ENCODE measurements around the gene C2CD4C. TPM values are rescaled to one million over a fixed set of nuclear protein-coding genes. Genes with fewer than 3 reads are reported as not detected.
"Not testable (repeated sequence)": the region's sequence is repeated elsewhere in the genome, so short reads cannot be mapped to it uniquely, and the experiment has no call there.

The C2CD4C gene
- total RNA-seq, 1 donor from 2014 or later: 7.8 TPM

GRCh38 chr19:389255-389934 is 19.6 kb downstream of the C2CD4C start:
- no peak overlapping the region for H3K27ac Mint-ChIP-seq
- DNase-seq (ENCODE audit: low spot score in 2 of 2, unreplicated experiment in 2 of 2): peak in 1 of 2 experiments; percentile 22
- H3K4me3 Mint-ChIP-seq: no peak overlapping the region
- H3K4me1 Mint-ChIP-seq: peaks cover 6% of the 10 kb centered on the region
- H3K9me3 Mint-ChIP-seq: peaks cover 8% of the 10 kb centered on the region
- peaks cover 6% of the 10 kb centered on the region for H3K27me3 Mint-ChIP-seq (ENCODE audit: low read depth)
- H3K36me3 Mint-ChIP-seq: no peaks in the 10 kb centered on the region
- no peak for TF ChIP-seq CTCF (IDR thresholded peaks at IDR 0.05; ENCODE audit: unreplicated experiment)

- TF ChIP-seq CTCF (IDR thresholded peaks at IDR 0.05; ENCODE audit: unreplicated experiment): no peak
- no peak for DNase-seq (ENCODE audit: low spot score in 2 of 2, unreplicated experiment in 2 of 2)
- no peaks in the 10 kb centered on the region for H3K36me3 Mint-ChIP-seq
- peaks cover 8% of the 10 kb centered on the region for H3K9me3 Mint-ChIP-seq
- no peak overlapping the region for H3K4me3 Mint-ChIP-seq
- peaks cover 9% of the 10 kb centered on the region for H3K4me1 Mint-ChIP-seq
- H3K27ac Mint-ChIP-seq: no peak overlapping the region
- H3K27me3 Mint-ChIP-seq (ENCODE audit: low read depth): peaks cover 12% of the 10 kb centered on the region
These were observed 20.3 kb downstream of the C2CD4C start for GRCh38 chr19:388691-389090.

- no peak overlapping the region for H3K4me3 Mint-ChIP-seq
These were observed 21.2 kb downstream of the C2CD4C start for GRCh38 chr19:387777-388176.

DNA sequence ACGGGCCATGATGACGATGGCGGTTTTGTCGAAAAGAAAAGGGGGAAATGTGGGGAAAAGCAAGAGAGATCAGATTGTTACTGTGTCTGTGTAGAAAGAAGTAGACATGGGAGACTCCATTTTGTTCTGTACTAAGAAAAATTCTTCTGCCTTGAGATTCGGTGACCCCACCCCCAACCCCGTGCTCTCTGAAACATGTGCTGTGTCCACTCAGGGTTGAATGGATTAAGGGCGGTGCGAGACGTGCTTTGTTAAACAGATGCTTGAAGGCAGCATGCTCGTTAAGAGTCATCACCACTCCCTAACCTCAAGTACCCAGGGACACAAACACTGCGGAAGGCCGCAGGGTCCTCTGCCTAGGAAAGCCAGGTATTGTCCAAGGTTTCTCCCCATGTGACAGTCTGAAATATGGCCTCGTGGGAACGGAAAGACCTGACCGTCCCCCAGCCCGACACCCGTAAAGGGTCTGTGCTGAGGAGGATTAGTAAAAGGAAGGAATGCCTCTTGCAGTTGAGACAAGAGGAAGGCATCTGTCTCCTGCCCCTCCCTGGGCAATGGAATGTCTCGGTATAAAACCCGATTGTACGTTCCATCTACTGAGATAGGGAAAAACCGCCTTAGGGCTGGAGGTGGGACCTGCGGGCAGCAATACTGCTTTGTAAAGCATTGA is 22.2 kb downstream of the C2CD4C start:
- Mint-ChIP-seq H3K27ac (peak overlapping the region; percentile 64), H3K27me3 (ENCODE audit: low read depth) (peaks cover 22% of the 10 kb centered on the region)
- not testable (repeated sequence) for H3K4me3 Mint-ChIP-seq, H3K36me3 Mint-ChIP-seq, H3K4me1 Mint-ChIP-seq, H3K9me3 Mint-ChIP-seq
- peak in 1 of 2 experiments; percentile 22 for DNase-seq (ENCODE audit: low spot score in 2 of 2, unreplicated experiment in 2 of 2)

More at GRCh38 chr19:387777-388176, 21.2 kb downstream of the C2CD4C start:
- Mint-ChIP-seq H3K36me3 (no peaks in the 10 kb centered on the region), H3K9me3 (peaks cover under 1% of the 10 kb centered on the region), H3K4me1 (peaks cover 9% of the 10 kb centered on the region), H3K27me3 (ENCODE audit: low read depth) (peaks cover 19% of the 10 kb centered on the region), H3K27ac (peak overlapping the region; percentile 16)
- no peak for DNase-seq (ENCODE audit: low spot score in 2 of 2, unreplicated experiment in 2 of 2)
- no peak for TF ChIP-seq CTCF (IDR thresholded peaks at IDR 0.05; ENCODE audit: unreplicated experiment)

DNA sequence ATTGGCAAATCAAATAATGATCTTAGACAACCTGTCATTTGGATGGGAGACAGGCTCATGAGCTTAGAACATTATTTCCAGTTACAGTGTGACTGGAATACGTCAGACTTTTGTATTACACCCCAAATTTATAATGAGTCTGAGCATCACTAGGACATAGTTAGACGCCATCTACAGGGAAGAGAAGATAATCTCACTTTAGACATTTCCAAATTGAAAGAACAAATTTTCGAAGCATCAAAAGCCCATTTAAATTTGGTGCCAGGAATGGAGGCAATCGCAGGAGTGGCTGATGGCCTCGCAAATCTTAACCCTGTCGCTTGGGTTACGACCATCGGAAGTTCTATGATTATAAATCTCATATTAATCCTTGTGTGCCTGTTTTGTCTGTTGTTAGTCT is 22.8 kb downstream of the C2CD4C start:
- H3K4me1 Mint-ChIP-seq; H3K9me3 Mint-ChIP-seq; H3K4me3 Mint-ChIP-seq; DNase-seq (ENCODE audit: low spot score in 2 of 2, unreplicated experiment in 2 of 2); H3K36me3 Mint-ChIP-seq; H3K27ac Mint-ChIP-seq: not testable (repeated sequence)
- H3K27me3 Mint-ChIP-seq (ENCODE audit: low read depth): peaks cover 18% of the 10 kb centered on the region

DNA sequence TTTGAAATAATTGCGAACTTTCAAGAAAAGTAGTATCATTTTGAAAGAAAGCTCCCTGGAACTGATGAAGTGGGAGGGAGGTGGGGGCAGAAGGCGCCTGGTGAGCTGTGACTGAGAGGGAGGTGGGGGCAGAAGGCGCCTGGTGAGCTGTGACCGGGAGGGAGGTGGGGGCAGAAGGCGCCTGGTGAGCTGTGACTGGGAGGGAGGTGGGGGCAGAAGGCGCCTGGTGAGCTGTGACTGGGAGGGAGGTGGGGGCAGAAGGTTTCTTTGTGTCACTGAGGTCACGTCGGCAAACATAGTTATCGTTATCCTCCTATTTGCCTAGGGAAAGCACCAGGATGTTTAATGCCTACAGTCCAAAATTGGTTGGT is 24.2 kb downstream of the C2CD4C start:
- no peak overlapping the region for H3K27ac Mint-ChIP-seq
- peaks cover 18% of the 10 kb centered on the region for H3K27me3 Mint-ChIP-seq (ENCODE audit: low read depth)
- no peaks in the 10 kb centered on the region for H3K36me3 Mint-ChIP-seq
- no peak for DNase-seq (ENCODE audit: low spot score in 2 of 2, unreplicated experiment in 2 of 2)
- H3K9me3 Mint-ChIP-seq: peaks cover 3% of the 10 kb centered on the region
- no peak overlapping the region for H3K4me3 Mint-ChIP-seq
- no peak for TF ChIP-seq CTCF (IDR thresholded peaks at IDR 0.05; ENCODE audit: unreplicated experiment)
- H3K4me1 Mint-ChIP-seq: peaks cover 9% of the 10 kb centered on the region
